ENCODE data around the gene ABHD15.
"Not testable (repeated sequence)": the region's sequence is repeated elsewhere in the genome, so short reads cannot be mapped to it uniquely, and the experiment has no call there.

The ABHD15 gene

GRCh38 chr17:29571883-29572681 lies 5.2 kb upstream of the ABHD15 start:
- no peak overlapping the region for H3K27ac ChIP-seq
- no peak for DNase-seq (ENCODE audit: low read depth, low spot score)

- DNase-seq (ENCODE audit: low read depth, low spot score): no peak
- no peak overlapping the region for H3K27ac ChIP-seq
Measured at GRCh38 chr17:29571486-29571882, 4.6 kb upstream of the ABHD15 start.

- no peak overlapping the region for H3K27ac ChIP-seq
- DNase-seq (ENCODE audit: low read depth, low spot score): no peak
Measured at GRCh38 chr17:29570521-29570920, 3.7 kb upstream of the ABHD15 start.

GRCh38 chr17:29569245-29569950 lies 2.6 kb upstream of the ABHD15 start:
- peak overlapping the region; percentile 80 for H3K27ac ChIP-seq

GRCh38 chr17:29568331-29569244 lies 1.8 kb upstream of the ABHD15 start, which contains the start of gene TP53I13:
TSS of gene TP53I13 (plus strand) at chr17:29568701. CDS start at chr17:29568759, 58 bp downstream.
- H3K27ac ChIP-seq: peak within 1 kb of the TSS; percentile 80

More at GRCh38 chr17:29569245-29569950, 2.6 kb upstream of the ABHD15 start:
- DNase-seq (ENCODE audit: low read depth, low spot score): no peak

GRCh38 chr17:29567554-29568330 lies 905 bp upstream of the ABHD15 start:
- no peak for DNase-seq (ENCODE audit: low read depth, low spot score)

More at GRCh38 chr17:29568331-29569244, 1.8 kb upstream of the ABHD15 start, which contains the start of gene TP53I13:
- no peak for DNase-seq (ENCODE audit: low read depth, low spot score)

GRCh38 chr17:29567304-29567553 lies 392 bp upstream of the ABHD15 start:
- no peak for DNase-seq (ENCODE audit: low read depth, low spot score)
- peak overlapping the region; percentile 80 for H3K27ac ChIP-seq

More at GRCh38 chr17:29567554-29568330, 905 bp upstream of the ABHD15 start:
- H3K27ac ChIP-seq: peak overlapping the region; percentile 80

- no peak for DNase-seq (ENCODE audit: low read depth, low spot score)
- H3K27ac ChIP-seq: no peak overlapping the region
Measured at GRCh38 chr17:29565643-29566472, 979 bp downstream of the ABHD15 start.

- no peak overlapping the region for H3K27ac ChIP-seq
- no peak for DNase-seq (ENCODE audit: low read depth, low spot score)
Measured at GRCh38 chr17:29563816-29564215, 3.0 kb downstream of the ABHD15 start.

- no peak overlapping the region for H3K27ac ChIP-seq
- DNase-seq (ENCODE audit: low read depth, low spot score): no peak
Measured at GRCh38 chr17:29562615-29563014, 4.2 kb downstream of the ABHD15 start.

GRCh38 chr17:29561554-29562517 lies 5.0 kb downstream of the ABHD15 start:
- no peak for DNase-seq (ENCODE audit: low read depth, low spot score)
- H3K27ac ChIP-seq: no peak overlapping the region

GRCh38 chr17:29560316-29560715 lies 6.5 kb downstream of the ABHD15 start:
- no peak for DNase-seq (ENCODE audit: low read depth, low spot score)

GRCh38 chr17:29559640-29560039 lies 7.2 kb downstream of the ABHD15 start:
- no peak overlapping the region for H3K27ac ChIP-seq
- DNase-seq (ENCODE audit: low read depth, low spot score): no peak

More at GRCh38 chr17:29560316-29560715, 6.5 kb downstream of the ABHD15 start:
- H3K27ac ChIP-seq: no peak overlapping the region

GRCh38 chr17:29558139-29558538 lies 8.7 kb downstream of the ABHD15 start:
- DNase-seq (ENCODE audit: low read depth, low spot score); H3K27ac ChIP-seq: not testable (repeated sequence)

- no peak overlapping the region for H3K27ac ChIP-seq
- no peak for DNase-seq (ENCODE audit: low read depth, low spot score)
Measured at GRCh38 chr17:29557739-29558116, 9.1 kb downstream of the ABHD15 start.

- no peak overlapping the region for H3K27ac ChIP-seq
- DNase-seq (ENCODE audit: low read depth, low spot score): no peak
Measured at GRCh38 chr17:29557085-29557738, 9.6 kb downstream of the ABHD15 start.

- H3K27ac ChIP-seq: no peak overlapping the region
- no peak for DNase-seq (ENCODE audit: low read depth, low spot score)
Measured at GRCh38 chr17:29555840-29556239, 11.0 kb downstream of the ABHD15 start.
